ENCODE data around the gene RIBC1. TPM values are rescaled to one million over a fixed set of nuclear protein-coding genes. Genes with fewer than 3 reads are reported as not detected.

Gene RIBC1
- polyA plus RNA-seq, 2 of the 4 experiments (the other 2 are of a cell fraction) = 0.52 to 0.96 TPM

DNA sequence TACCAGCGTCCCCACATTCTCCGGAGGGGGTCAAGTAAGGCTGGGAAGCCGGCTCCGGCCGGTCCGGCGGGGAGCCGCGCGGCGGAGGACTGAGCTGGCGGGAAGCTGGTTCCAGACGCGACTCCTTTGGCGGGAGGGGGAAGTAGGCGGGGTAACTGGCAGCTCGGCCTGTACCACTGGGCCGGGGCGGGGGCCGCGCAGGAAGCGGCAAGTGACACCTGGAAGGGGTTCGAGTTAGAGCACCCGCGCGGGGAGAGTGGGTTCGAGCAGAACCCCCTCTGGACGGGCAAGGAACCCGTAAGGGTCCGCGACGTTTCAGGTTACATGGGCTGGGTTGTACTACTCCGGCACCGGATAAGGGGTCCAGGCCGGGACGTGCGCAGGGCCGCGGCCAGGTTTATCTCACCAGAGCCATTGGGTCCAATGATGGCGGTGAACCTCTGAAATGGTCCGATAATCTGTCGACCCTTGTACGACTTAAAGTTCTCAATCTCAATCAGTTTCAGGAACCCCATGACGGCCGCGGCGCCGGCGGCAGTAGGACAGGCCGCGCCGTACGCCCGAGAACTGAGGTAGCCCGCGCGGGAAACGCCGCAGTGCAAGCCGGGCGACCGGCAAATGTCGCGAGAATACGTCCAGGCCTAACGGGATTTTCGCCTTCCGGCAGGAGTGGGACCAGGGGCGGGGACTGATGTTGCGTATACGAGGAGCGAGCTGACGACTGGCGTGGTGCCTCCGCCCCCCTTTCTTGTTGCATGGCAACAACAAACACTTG lies 400 bp upstream of the RIBC1 start, which contains the start of gene SMC1A (continued):
- 0 out of 2 replicates have a peak, but pooled peaks have one; percentile 30 for TF ChIP-seq FOSB (CRISPR knock-in tag; IDR thresholded peaks at IDR 0.05)
- no peak for TF ChIP-seq EHMT2 (IDR thresholded peaks at IDR 0.05; ENCODE audit: low read depth)
- TF ChIP-seq HOXA7 (CRISPR knock-in tag; IDR thresholded peaks at IDR 0.05) = 0 out of 2 replicates have a peak, but pooled peaks have one; percentile 41
- no peak for TF ChIP-seq CBX2 (IDR thresholded peaks at IDR 0.05; ENCODE audit: borderline replicate concordance, low read depth)
- no peak for TF ChIP-seq HOXB5 (CRISPR knock-in tag; IDR thresholded peaks at IDR 0.05)
- TF ChIP-seq, protein P1, sequence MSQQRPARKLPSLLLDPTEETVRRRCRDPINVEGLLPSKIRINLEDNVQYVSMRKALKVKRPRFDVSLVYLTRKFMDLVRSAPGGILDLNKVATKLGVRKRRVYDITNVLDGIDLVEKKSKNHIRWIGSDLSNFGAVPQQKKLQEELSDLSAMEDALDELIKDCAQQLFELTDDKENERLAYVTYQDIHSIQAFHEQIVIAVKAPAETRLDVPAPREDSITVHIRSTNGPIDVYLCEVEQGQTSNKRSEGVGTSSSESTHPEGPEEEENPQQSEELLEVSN (IDR thresholded peaks at IDR 0.05; ENCODE audit: borderline replicate concordance, low read depth) = peak; percentile 79
- no peak for TF ChIP-seq ESRRA (IDR thresholded peaks at IDR 0.05; ENCODE audit: borderline replicate concordance, low read length)
- no peak for TF ChIP-seq ZNF302 (CRISPR knock-in tag; IDR thresholded peaks at IDR 0.05)
- TF ChIP-seq CHD2 (IDR thresholded peaks at IDR 0.05; ENCODE audit: low read length, partially characterized antibody) = peak; percentile 89
- peak; percentile 30 to 82; a peak in 2 of 5 replicates for TF ChIP-seq JUN (IDR thresholded peaks at IDR 0.05)
- TF ChIP-seq, protein P2, sequence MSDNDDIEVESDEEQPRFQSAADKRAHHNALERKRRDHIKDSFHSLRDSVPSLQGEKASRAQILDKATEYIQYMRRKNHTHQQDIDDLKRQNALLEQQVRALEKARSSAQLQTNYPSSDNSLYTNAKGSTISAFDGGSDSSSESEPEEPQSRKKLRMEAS (IDR thresholded peaks at IDR 0.05) = peak; percentile 86
- 0 out of 2 replicates have a peak, but pooled peaks have one; percentile 64 for TF ChIP-seq HOXB13 (CRISPR knock-in tag; IDR thresholded peaks at IDR 0.05; ENCODE audit: low read depth)
- peak; percentile 78 for TF ChIP-seq PHF8 (IDR thresholded peaks at IDR 0.05; ENCODE audit: borderline replicate concordance, low read depth)
- no peak for TF ChIP-seq JUNB (IDR thresholded peaks at IDR 0.05)

DNA sequence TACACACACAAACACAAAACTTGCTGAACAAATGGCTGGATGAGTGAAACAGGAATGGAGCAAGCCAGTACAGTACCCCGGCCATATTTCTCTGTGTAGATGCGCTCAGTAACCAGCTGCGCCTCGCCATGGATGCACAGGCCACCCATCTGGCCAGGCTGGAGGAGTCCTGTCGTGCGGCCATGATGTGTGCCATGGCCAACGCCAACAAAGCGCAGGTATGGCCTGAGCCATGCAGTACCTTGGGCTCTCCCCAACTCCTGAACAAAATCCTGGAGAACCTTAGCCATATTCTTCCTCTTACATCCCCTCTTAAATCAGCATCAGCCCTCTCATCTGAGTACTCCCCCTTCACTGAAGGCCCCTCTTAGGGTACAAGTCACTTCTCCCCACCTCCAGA lies 7.1 kb downstream of the RIBC1 start:
- no peak overlapping the region for H3K4me3 ChIP-seq
- DNase-seq (ENCODE audit: low read depth in 1 of 2, low spot score in 1 of 2) (no peak), FAIRE-seq (no peak), ATAC-seq (no peak)
- no peaks in the 10 kb centered on the region for H3K9me3 ChIP-seq
- 97% methylated on average over 4 of the region's 8 CpGs for WGBS (ENCODE audit: missing lambda C conversion rate)
- ChIA-PET POLR2A (no interaction called here), CTCF (interaction anchor here (1.5 kb wide), 1 partner anchor 112 kb away, joined by 8 read pairs; no protein-coding TSS in a partner anchor)
- no peak overlapping the region for H3K27ac ChIP-seq
- H3K4me1 ChIP-seq = 0 out of 3 replicates have a peak, but pooled peaks cover 3% of the 10 kb centered on the region
- no peak for TF ChIP-seq CBX8 (IDR thresholded peaks at IDR 0.05)
- no peak for TF ChIP-seq SREBF2 (IDR thresholded peaks at IDR 0.05)
- no peak for TF ChIP-seq CEBPB (IDR thresholded peaks at IDR 0.05)
- TF ChIP-seq GATA3 (IDR thresholded peaks at IDR 0.05; ENCODE audit: borderline replicate concordance) = no peak
- TF ChIP-seq NPAS2 (CRISPR knock-in tag; IDR thresholded peaks at IDR 0.05; ENCODE audit: borderline replicate concordance) = no peak
- TF ChIP-seq, protein P1 (IDR thresholded peaks at IDR 0.05; ENCODE audit: borderline replicate concordance, low read depth) = no peak
- TF ChIP-seq RFX5 (IDR thresholded peaks at IDR 0.05) = no peak
- TF ChIP-seq NFE2L2 (conservative IDR thresholded peaks at IDR 0.05; ENCODE audit: low read length) = no peak
- TF ChIP-seq ZNF302 (CRISPR knock-in tag; IDR thresholded peaks at IDR 0.05) = no peak
- no peak for TF ChIP-seq RARB (CRISPR knock-in tag; IDR thresholded peaks at IDR 0.05)
- TF ChIP-seq, protein P3, sequence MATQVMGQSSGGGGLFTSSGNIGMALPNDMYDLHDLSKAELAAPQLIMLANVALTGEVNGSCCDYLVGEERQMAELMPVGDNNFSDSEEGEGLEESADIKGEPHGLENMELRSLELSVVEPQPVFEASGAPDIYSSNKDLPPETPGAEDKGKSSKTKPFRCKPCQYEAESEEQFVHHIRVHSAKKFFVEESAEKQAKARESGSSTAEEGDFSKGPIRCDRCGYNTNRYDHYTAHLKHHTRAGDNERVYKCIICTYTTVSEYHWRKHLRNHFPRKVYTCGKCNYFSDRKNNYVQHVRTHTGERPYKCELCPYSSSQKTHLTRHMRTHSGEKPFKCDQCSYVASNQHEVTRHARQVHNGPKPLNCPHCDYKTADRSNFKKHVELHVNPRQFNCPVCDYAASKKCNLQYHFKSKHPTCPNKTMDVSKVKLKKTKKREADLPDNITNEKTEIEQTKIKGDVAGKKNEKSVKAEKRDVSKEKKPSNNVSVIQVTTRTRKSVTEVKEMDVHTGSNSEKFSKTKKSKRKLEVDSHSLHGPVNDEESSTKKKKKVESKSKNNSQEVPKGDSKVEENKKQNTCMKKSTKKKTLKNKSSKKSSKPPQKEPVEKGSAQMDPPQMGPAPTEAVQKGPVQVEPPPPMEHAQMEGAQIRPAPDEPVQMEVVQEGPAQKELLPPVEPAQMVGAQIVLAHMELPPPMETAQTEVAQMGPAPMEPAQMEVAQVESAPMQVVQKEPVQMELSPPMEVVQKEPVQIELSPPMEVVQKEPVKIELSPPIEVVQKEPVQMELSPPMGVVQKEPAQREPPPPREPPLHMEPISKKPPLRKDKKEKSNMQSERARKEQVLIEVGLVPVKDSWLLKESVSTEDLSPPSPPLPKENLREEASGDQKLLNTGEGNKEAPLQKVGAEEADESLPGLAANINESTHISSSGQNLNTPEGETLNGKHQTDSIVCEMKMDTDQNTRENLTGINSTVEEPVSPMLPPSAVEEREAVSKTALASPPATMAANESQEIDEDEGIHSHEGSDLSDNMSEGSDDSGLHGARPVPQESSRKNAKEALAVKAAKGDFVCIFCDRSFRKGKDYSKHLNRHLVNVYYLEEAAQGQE (IDR thresholded peaks at IDR 0.05) = no peak
- TF ChIP-seq, protein P4, sequence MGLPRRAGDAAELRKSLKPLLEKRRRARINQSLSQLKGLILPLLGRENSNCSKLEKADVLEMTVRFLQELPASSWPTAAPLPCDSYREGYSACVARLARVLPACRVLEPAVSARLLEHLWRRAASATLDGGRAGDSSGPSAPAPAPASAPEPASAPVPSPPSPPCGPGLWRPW (IDR thresholded peaks at IDR 0.05) = no peak
- no peak for TF ChIP-seq SMC3 (IDR thresholded peaks at IDR 0.05)
- TF ChIP-seq, protein P5, sequence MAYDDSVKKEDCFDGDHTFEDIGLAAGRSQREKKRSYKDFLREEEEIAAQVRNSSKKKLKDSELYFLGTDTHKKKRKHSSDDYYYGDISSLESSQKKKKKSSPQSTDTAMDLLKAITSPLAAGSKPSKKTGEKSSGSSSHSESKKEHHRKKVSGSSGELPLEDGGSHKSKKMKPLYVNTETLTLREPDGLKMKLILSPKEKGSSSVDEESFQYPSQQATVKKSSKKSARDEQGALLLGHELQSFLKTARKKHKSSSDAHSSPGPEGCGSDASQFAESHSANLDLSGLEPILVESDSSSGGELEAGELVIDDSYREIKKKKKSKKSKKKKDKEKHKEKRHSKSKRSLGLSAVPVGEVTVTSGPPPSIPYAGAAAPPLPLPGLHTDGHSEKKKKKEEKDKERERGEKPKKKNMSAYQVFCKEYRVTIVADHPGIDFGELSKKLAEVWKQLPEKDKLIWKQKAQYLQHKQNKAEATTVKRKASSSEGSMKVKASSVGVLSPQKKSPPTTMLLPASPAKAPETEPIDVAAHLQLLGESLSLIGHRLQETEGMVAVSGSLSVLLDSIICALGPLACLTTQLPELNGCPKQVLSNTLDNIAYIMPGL (CRISPR knock-in tag; IDR thresholded peaks at IDR 0.05; ENCODE audit: borderline replicate concordance) = no peak
- TF ChIP-seq, protein P6, sequence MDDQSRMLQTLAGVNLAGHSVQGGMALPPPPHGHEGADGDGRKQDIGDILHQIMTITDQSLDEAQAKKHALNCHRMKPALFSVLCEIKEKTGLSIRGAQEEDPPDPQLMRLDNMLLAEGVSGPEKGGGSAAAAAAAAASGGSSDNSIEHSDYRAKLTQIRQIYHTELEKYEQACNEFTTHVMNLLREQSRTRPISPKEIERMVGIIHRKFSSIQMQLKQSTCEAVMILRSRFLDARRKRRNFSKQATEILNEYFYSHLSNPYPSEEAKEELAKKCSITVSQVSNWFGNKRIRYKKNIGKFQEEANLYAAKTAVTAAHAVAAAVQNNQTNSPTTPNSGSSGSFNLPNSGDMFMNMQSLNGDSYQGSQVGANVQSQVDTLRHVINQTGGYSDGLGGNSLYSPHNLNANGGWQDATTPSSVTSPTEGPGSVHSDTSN (IDR thresholded peaks at IDR 0.05) = no peak
- no peak for TF ChIP-seq CBX2 (IDR thresholded peaks at IDR 0.05; ENCODE audit: borderline replicate concordance, low read depth)
- no peak overlapping the region for H3K4me2 ChIP-seq

All from A549 (cell line).